ENCODE measurements around the gene TPSB2.
"Not testable (repeated sequence)": the region's sequence is repeated elsewhere in the genome, so short reads cannot be mapped to it uniquely, and the experiment has no call there.

TPSB2 gene

GRCh38 chr16:1201444-1201843 is 28.5 kb downstream of the TPSB2 start:
- no peaks in the 10 kb centered on the region for H3K9me3 ChIP-seq (ENCODE audit: control insufficient read depth, low read depth, low read length)
- H3K4me1 ChIP-seq (ENCODE audit: control insufficient read depth, low read depth, low read length) = no peaks in the 10 kb centered on the region
- H3K27me3 ChIP-seq (ENCODE audit: control insufficient read depth, insufficient read depth, low read length) = no peaks in the 10 kb centered on the region
- H3K36me3 ChIP-seq (ENCODE audit: control insufficient read depth, low read depth, low read length) = peaks cover 3% of the 10 kb centered on the region
- no peak overlapping the region for H3K27ac ChIP-seq (ENCODE audit: low read length)
- no peak overlapping the region for H3K4me3 ChIP-seq (ENCODE audit: low read length)
- no peak overlapping the region for H3K9ac ChIP-seq (ENCODE audit: low read length)

- Histone ChIP-seq H3K9me3 (ENCODE audit: control insufficient read depth, low read depth, low read length) (no peaks in the 10 kb centered on the region), H3K27ac (ENCODE audit: low read length) (no peak overlapping the region), H3K36me3 (ENCODE audit: control insufficient read depth, low read depth, low read length) (peaks cover 3% of the 10 kb centered on the region), H3K4me1 (ENCODE audit: control insufficient read depth, low read depth, low read length) (no peaks in the 10 kb centered on the region), H3K4me3 (ENCODE audit: low read length) (no peak overlapping the region), H3K27me3 (ENCODE audit: control insufficient read depth, insufficient read depth, low read length) (no peaks in the 10 kb centered on the region), H3K9ac (ENCODE audit: low read length) (no peak overlapping the region)
Measured at GRCh38 chr16:1200014-1200627, 29.9 kb downstream of the TPSB2 start.

GRCh38 chr16:1199347-1200013 is 30.5 kb downstream of the TPSB2 start:
- no peak overlapping the region for H3K9ac ChIP-seq (ENCODE audit: low read length)
- no peaks in the 10 kb centered on the region for H3K27me3 ChIP-seq (ENCODE audit: control insufficient read depth, insufficient read depth, low read length)
- H3K9me3 ChIP-seq (ENCODE audit: control insufficient read depth, low read depth, low read length) = no peaks in the 10 kb centered on the region
- H3K4me3 ChIP-seq (ENCODE audit: low read length) = no peak overlapping the region
- no peak overlapping the region for H3K27ac ChIP-seq (ENCODE audit: low read length)
- H3K36me3 ChIP-seq (ENCODE audit: control insufficient read depth, low read depth, low read length) = peaks cover 3% of the 10 kb centered on the region
- no peaks in the 10 kb centered on the region for H3K4me1 ChIP-seq (ENCODE audit: control insufficient read depth, low read depth, low read length)

DNA sequence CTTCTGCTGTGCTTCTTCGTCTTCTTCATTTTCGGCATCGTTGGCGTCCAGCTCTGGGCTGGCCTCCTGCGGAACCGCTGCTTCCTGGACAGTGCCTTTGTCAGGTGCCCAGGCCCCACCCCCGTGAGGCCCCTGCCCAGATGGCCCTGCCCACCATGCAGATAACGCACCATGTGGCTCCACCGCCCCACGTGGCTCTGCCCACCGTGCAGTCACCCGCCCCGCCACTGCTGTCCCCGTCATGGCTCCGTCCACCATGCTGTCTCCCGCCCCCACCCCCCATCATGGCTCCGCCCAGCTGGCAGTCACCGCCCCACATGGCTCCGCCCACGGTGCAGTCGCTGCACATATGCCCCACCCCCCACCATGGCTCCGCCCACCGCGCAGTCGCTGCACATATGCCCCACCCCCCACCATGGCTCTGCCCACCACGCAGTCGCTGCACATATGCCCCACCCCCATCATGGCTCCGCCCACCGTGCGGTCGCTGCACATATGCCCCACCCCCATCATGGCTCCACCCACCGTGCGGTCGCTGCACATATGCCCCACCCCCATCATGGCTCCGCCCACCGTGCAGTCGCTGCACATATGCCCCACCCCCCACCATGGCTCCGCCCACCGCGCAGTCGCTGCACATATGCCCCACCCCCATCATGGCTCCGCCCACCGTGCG is 31.2 kb downstream of the TPSB2 start:
- H3K27ac ChIP-seq (ENCODE audit: low read length); H3K4me3 ChIP-seq (ENCODE audit: low read length); H3K4me1 ChIP-seq (ENCODE audit: control insufficient read depth, low read depth, low read length); H3K9ac ChIP-seq (ENCODE audit: low read length); H3K27me3 ChIP-seq (ENCODE audit: control insufficient read depth, insufficient read depth, low read length); H3K36me3 ChIP-seq (ENCODE audit: control insufficient read depth, low read depth, low read length); H3K9me3 ChIP-seq (ENCODE audit: control insufficient read depth, low read depth, low read length): not testable (repeated sequence)

- H3K4me1 ChIP-seq (ENCODE audit: control insufficient read depth, low read depth, low read length) = no peaks in the 10 kb centered on the region
Measured at GRCh38 chr16:1198194-1198593, 31.8 kb downstream of the TPSB2 start.

DNA sequence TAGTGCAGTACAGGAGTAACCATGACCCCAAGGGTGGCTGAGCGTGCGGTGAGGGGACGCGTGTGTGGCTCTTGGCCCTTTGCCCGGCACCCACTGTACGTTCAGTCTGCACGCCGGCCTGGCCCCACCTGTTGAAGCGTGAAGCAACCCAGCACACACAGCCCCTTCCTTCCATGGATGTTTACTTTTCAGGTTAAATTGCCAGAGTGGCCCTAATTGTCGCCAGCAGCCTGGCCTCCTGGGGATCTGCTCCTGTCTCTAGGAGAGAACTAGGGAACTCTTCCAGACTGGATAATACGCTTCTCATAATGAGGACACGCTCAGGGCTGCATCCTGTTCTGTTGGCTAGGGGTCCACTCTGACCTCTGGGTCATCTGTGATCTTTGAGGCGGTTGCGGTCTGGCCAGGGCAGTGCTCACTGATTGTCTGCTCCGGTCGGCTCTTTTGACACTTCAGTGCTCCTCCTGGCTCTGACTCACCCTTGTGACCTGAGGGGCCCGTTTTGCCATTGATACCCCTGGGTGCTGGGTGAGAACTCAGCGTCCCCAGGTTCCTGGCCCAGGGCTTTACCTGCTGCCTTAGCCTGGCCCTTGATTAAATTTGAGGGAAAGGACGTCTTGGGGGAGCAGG is 32.6 kb downstream of the TPSB2 start:
- peaks cover 1% of the 10 kb centered on the region for H3K36me3 ChIP-seq (ENCODE audit: control insufficient read depth, low read depth, low read length)
- H3K9ac ChIP-seq (ENCODE audit: low read length) = no peak overlapping the region
- H3K27ac ChIP-seq (ENCODE audit: low read length) = no peak overlapping the region
- no peaks in the 10 kb centered on the region for H3K27me3 ChIP-seq (ENCODE audit: control insufficient read depth, insufficient read depth, low read length)
- H3K4me3 ChIP-seq (ENCODE audit: low read length) = no peak overlapping the region
- H3K4me1 ChIP-seq (ENCODE audit: control insufficient read depth, low read depth, low read length) = no peaks in the 10 kb centered on the region
- H3K9me3 ChIP-seq (ENCODE audit: control insufficient read depth, low read depth, low read length) = no peaks in the 10 kb centered on the region

More at GRCh38 chr16:1198194-1198593, 31.8 kb downstream of the TPSB2 start:
- Histone ChIP-seq H3K9me3 (ENCODE audit: control insufficient read depth, low read depth, low read length) (no peaks in the 10 kb centered on the region), H3K4me3 (ENCODE audit: low read length) (no peak overlapping the region), H3K9ac (ENCODE audit: low read length) (no peak overlapping the region), H3K27ac (ENCODE audit: low read length) (no peak overlapping the region), H3K27me3 (ENCODE audit: control insufficient read depth, insufficient read depth, low read length) (no peaks in the 10 kb centered on the region), H3K36me3 (ENCODE audit: control insufficient read depth, low read depth, low read length) (peaks cover 3% of the 10 kb centered on the region)

GRCh38 chr16:1196494-1196893 is 33.5 kb downstream of the TPSB2 start:
- H3K27me3 ChIP-seq (ENCODE audit: control insufficient read depth, insufficient read depth, low read length) = no peaks in the 10 kb centered on the region
- no peak overlapping the region for H3K4me3 ChIP-seq (ENCODE audit: low read length)
- H3K4me1 ChIP-seq (ENCODE audit: control insufficient read depth, low read depth, low read length) = no peaks in the 10 kb centered on the region
- no peaks in the 10 kb centered on the region for H3K36me3 ChIP-seq (ENCODE audit: control insufficient read depth, low read depth, low read length)
- H3K9ac ChIP-seq (ENCODE audit: low read length) = no peak overlapping the region
- no peaks in the 10 kb centered on the region for H3K9me3 ChIP-seq (ENCODE audit: control insufficient read depth, low read depth, low read length)
- H3K27ac ChIP-seq (ENCODE audit: low read length) = no peak overlapping the region

DNA sequence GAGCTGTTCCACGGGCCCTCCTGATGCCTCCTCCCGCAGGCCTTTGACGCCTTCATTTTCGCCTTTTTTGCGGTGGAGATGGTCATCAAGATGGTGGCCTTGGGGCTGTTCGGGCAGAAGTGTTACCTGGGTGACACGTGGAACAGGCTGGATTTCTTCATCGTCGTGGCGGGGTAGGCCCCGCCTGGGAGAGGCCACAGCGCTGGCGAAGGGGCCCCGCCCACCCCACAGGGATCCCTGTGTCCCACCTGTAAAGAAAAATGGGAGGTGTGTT is 34.7 kb downstream of the TPSB2 start:
- no peaks in the 10 kb centered on the region for H3K36me3 ChIP-seq (ENCODE audit: control insufficient read depth, low read depth, low read length)
- no peaks in the 10 kb centered on the region for H3K9me3 ChIP-seq (ENCODE audit: control insufficient read depth, low read depth, low read length)
- no peak overlapping the region for H3K27ac ChIP-seq (ENCODE audit: low read length)
- no peak overlapping the region for H3K4me3 ChIP-seq (ENCODE audit: low read length)
- no peak overlapping the region for H3K9ac ChIP-seq (ENCODE audit: low read length)
- H3K4me1 ChIP-seq (ENCODE audit: control insufficient read depth, low read depth, low read length) = no peaks in the 10 kb centered on the region
- no peaks in the 10 kb centered on the region for H3K27me3 ChIP-seq (ENCODE audit: control insufficient read depth, insufficient read depth, low read length)

GRCh38 chr16:1194665-1195392 is 35.2 kb downstream of the TPSB2 start:
- no peaks in the 10 kb centered on the region for H3K36me3 ChIP-seq (ENCODE audit: control insufficient read depth, low read depth, low read length)
- no peak overlapping the region for H3K27ac ChIP-seq (ENCODE audit: low read length)
- H3K4me3 ChIP-seq (ENCODE audit: low read length) = no peak overlapping the region
- H3K27me3 ChIP-seq (ENCODE audit: control insufficient read depth, insufficient read depth, low read length) = no peaks in the 10 kb centered on the region
- no peak overlapping the region for H3K9ac ChIP-seq (ENCODE audit: low read length)
- H3K4me1 ChIP-seq (ENCODE audit: control insufficient read depth, low read depth, low read length) = no peaks in the 10 kb centered on the region
- H3K9me3 ChIP-seq (ENCODE audit: control insufficient read depth, low read depth, low read length) = no peaks in the 10 kb centered on the region

DNA sequence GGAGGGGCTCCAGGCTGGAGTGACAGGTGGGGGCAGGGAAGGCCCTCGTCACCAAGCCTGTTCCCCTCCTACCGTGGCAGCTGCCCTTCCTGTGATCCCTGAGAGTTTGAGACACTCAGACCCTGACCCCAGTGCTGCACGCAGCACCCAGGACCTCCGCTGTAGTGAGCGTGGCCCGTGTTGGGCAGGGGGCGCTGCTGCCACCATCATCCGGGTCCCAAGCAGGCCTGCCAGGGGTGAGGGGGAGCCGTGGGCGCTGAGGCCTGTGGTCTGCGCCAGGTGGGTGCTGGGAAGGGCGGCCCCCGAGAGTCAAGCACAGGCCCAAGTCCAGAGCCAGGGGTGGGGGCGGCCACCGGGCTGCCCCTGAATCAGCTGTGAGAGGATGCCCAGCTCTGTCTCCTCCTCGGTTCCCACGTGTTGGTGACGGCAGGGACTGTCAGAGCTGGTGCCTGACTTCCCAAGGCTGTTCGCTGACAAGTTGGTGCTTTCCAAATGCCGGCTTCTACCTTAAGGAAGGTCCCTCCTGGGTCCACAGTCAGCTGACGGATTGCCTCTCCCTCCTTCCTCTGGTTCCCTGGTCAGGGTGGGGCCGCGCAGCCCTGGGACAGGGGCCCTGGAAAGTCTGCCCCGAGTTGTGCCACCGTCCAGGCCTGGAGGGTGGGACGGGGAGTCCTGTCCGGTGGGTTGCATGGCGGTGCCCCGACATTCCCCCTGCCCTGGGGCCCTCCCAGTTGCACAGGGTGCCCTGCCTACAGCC is 36.0 kb downstream of the TPSB2 start:
- no peaks in the 10 kb centered on the region for H3K9me3 ChIP-seq (ENCODE audit: control insufficient read depth, low read depth, low read length)
- H3K9ac ChIP-seq (ENCODE audit: low read length) = no peak overlapping the region
- no peaks in the 10 kb centered on the region for H3K36me3 ChIP-seq (ENCODE audit: control insufficient read depth, low read depth, low read length)
- no peaks in the 10 kb centered on the region for H3K27me3 ChIP-seq (ENCODE audit: control insufficient read depth, insufficient read depth, low read length)
- no peaks in the 10 kb centered on the region for H3K4me1 ChIP-seq (ENCODE audit: control insufficient read depth, low read depth, low read length)
- no peak overlapping the region for H3K27ac ChIP-seq (ENCODE audit: low read length)
- H3K4me3 ChIP-seq (ENCODE audit: low read length) = no peak overlapping the region

All from iPS-18a (cell line).